DND-41 (cell line): ENCODE measurements around the gene USP17L15.
"Not testable (repeated sequence)": the region's sequence is repeated elsewhere in the genome, so short reads cannot be mapped to it uniquely, and the experiment has no call there.

Experiments used
- CTCF ChIP-seq: IDR thresholded peaks from 2 replicates; pipeline ENCODE4 v1.5.1; 2012; ENCODE audit warnings: borderline replicate concordance, low read length, moderate library complexity, mild to moderate bottlenecking; ENCODE audit not compliant: poor library complexity, severe bottlenecking; ENCODE audit errors: extremely low read depth
- EZH2 ChIP-seq: IDR thresholded peaks from 3 replicates; pipeline ENCODE4 v1.6.1; 2012; ENCODE audit warnings: borderline replicate concordance, low read depth, mild to moderate bottlenecking, moderate library complexity, low read length, inconsistent platforms; ENCODE audit not compliant: severe bottlenecking

DNA sequence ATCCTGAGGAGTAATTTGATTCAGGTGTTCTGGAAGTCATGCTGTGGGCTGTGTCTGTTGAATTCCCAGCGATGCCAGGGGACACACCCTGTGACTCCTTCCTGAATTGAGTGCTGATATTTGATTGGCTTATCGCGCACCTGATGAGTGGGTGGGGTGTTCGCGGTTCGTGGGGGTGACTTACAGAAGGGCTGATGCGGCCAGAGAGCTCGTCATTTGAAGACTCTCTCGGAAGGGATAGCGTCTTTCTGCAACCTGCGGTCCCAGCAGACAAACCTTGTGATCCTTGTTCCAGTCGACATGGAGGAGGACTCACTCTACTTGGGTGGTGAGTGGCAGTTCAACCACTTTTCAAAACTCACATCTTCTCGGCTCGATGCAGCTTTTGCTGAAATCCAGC is 9.6 kb upstream of the USP17L15 start, which contains the start of gene USP17L13:
- not testable (repeated sequence) for TF ChIP-seq EZH2, CTCF
